Effector CD4-positive, alpha-beta T cell (primary cell): Measurements from ENCODE around the gene RAB19.
"Not testable (repeated sequence)": the region's sequence is repeated elsewhere in the genome, so short reads cannot be mapped to it uniquely, and the experiment has no call there.

Experiments used
- DNase-seq: peaks from one replicate; pipeline ENCODE4 v3.0.0-alpha.2; 2020

Gene RAB19

DNA sequence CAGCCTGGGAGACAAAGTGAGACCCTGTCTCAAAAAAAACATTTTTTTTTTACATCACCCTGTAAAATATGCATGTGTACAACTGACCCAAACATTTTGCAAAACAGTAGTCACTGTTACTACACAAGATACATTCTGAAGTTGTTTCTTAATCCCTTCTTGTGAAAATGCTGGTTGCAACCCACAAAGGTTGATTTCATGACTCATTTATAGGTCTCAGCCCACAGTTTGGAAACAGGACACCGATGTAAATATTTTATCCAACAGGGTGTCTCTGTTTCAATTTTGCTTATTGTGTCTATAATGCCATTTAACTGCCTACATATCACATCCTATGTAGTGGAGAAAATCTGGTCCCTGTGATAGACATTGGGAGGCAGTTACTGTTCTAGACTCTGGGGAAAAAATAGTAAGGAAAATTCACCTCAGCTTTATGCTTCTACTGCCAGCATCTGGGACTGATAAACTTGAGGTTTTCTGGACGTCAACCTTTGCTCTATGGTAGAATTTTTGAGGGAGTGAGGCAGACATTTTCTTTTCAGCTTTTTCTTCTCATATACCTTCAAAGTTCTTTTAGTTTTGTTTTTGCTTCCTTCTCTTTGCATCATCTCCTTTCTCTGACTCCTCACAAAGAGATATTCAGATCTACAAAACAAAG, 1.6 kb upstream of the RAB19 start:
- DNase-seq: no peak

DNA sequence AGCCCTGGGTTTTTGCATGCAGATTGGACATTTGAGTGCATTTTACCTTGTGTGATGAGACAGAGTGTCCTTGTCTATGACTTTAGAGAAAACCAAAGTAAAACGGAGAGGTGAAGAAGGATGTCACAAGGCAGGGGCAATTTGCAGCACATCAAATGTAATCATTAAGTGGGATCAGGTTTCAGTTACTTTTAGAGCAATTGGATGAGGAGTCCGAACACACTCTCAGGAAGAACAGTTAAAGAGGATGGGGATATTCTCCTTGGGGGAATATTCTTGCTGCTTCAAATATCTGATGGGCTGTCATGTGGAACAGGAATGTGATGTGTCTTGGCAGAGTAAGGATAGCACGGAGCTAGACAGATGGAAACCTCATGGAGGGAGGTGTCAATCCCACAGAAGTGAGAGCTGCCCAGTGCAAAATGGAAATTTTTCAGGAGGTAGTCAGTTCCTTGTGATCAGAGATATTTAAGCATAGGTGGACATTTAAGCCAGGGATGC, 757 bp downstream of the RAB19 start:
- DNase-seq: no peak

- DNase-seq: no peak
These were observed 11.5 kb downstream of the RAB19 start for GRCh38 chr7:140415361-140415760.

GRCh38 chr7:140415816-140416215, 12.0 kb downstream of the RAB19 start:
- DNase-seq: not testable (repeated sequence)

- DNase-seq: no peak
These were observed 12.7 kb downstream of the RAB19 start for GRCh38 chr7:140416560-140416959.

DNA sequence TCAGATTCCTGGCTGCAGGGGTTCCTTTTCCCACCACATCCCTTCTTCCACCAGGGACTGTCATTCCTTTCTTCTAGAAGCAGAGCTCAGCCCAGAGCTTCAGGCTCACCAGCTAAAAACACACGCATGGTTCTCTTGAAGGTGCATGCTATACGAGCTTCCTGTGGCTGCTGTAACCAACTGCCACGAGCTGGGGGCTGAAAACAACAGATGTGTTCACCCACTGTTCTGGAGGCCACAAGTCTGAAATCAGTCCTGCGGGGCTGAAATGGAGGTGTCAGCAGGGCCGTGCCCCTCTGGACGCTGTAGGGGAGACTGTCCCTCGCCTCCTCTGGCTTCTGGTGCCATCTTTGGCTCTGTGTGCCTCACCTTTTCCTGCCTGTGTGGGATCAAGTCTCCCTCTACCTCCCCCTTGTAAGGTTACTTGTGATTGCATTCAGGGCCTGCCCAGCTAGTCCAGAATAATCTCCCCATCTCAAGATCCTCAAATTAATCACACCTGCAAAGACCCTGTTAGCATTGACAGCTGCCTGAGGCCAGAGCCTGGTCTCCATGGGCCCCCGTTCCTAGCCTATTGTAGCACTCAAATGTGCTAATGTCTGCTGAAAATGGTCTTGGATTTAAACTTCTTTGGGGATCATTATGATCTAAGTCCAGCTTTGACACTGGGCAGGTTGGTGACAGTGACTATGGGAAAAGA, 13.7 kb downstream of the RAB19 start:
- DNase-seq: no peak

DNA sequence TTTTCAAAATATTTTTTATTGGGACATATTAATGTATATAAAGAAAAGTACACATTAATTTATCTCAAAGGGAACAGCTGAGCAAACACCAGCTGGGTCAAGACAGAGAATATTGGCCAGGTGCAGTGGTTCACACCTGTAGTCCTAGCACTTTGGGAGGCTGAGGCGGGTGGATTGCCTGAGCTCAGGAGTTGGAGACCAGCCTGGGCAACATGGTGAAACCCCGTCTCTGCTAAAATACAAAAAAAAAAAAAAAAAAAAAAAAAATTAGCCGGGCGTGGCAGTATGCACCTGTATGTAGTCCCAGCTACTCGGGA, 14.3 kb downstream of the RAB19 start:
- DNase-seq: not testable (repeated sequence)

DNA sequence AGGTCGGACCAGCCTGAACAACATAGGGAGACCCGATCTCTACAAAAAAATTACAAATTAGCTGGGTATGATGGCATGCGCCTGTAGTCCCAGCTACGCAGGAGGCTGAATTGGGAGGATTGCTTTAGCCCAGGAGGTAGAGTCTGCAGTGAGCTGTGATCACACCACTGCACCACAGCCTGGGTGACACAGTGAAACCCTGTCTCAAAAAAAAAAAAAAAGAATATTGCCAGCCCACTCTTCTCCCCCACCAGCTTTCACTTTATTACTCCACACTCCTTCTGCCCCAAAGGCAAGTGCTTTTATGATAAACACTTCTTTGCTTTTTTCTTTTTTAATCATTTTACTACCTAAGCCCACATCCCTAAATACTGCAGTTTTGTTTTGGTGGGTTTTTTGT, 14.8 kb downstream of the RAB19 start:
- no peak for DNase-seq

DNA sequence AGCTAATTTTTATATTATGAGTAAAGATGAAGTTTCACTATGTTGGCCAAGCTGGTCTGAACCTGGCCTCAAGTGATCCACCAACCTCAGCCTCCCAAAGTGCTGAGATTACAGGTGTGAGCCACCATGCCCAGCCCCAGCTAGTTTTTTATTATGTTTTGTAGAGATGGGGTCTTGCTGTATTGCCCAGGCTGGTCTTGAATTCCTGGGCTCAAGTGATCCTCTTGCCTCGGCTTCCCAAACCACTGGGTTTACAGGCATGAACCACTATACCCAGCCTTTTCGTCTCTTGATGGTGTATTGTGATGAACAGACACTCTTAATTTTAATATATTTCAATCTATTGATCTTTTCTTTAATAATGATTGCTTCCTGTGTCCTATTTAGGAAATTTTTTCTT, 17.7 kb downstream of the RAB19 start:
- no peak for DNase-seq

GRCh38 chr7:140423501-140423900, 19.6 kb downstream of the RAB19 start:
- DNase-seq: no peak

DNA sequence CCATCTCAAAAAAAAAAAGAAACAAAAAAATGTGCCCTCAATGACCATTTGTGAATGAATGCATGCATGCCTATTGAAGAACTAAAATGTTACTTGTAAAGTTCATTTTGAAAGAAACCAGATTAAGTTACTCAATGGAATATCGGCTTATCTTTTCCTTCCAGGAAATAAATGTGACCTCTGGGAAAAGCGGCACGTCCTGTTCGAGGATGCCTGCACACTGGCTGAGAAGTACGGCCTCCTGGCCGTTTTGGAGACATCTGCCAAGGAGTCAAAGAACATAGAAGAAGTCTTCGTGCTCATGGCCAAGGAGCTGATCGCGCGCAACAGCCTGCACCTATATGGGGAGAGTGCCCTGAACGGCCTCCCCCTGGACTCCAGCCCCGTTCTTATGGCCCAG, 21.9 kb downstream of the RAB19 start:
- DNase-seq: no peak

GRCh38 chr7:140426130-140426529, 22.3 kb downstream of the RAB19 start:
- DNase-seq: no peak

GRCh38 chr7:140433396-140433795, 29.5 kb downstream of the RAB19 start:
- DNase-seq: no peak

- no peak for DNase-seq
These were observed 31.5 kb downstream of the RAB19 start for GRCh38 chr7:140435252-140435895.

- no peak for DNase-seq
These were observed 35.5 kb downstream of the RAB19 start for GRCh38 chr7:140439359-140439758.

DNA sequence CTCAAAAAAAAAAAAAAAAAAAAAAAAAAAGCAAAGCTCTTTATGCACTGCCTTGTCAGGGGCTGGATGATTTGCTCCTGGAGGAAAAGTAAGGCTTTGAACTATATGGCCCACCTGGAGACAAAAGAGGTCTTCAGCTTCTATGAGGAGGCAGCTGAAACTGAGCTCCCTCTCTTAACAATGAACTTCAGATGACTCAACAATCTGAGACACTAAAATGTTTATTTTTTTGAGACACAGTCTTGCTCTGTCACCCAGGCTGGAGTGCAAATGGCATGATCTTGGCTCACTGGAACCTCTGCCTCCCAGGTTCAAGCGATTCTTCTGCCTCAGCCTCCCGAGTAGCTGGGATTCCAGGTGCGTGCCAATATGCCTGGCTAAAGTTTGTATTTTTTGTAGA, 36.7 kb downstream of the RAB19 start:
- DNase-seq: no peak

DNA sequence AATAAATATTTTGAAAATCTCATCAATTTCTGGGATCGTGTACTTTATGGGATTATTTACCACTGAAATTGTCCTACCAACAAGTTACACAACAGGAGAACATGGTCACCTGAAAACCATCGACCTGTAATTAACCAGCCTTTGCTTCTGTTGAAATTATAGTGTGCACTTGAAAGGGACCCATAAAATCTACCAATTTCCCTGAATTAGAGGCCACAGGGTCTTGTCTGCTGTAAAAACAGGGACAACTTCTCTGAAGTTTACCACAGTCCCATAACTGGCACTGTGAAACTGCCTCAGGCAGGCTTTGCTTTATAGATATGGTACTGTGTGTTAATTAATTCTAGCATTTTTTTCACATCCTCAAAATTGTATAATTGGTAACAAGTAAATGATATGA, 37.7 kb downstream of the RAB19 start:
- no peak for DNase-seq

DNA sequence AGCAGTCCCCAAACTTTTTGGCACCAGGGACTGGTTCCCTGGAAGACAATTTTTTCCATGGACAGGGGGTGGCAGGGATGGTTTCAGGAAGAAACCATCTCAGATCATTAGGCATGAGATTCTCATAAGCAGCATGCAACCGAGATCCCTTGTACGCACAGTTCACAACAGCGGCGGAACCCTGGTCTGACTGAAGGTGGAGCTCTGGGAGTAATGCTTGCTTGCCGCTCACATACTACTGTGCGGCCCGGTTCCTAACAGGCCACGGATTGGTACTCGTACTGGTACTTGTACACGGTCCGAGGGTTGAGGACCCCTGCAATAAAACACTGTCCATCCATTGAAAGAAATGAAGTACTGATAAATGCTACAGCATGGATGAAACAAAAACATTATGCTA, 42.6 kb downstream of the RAB19 start:
- no peak for DNase-seq

DNA sequence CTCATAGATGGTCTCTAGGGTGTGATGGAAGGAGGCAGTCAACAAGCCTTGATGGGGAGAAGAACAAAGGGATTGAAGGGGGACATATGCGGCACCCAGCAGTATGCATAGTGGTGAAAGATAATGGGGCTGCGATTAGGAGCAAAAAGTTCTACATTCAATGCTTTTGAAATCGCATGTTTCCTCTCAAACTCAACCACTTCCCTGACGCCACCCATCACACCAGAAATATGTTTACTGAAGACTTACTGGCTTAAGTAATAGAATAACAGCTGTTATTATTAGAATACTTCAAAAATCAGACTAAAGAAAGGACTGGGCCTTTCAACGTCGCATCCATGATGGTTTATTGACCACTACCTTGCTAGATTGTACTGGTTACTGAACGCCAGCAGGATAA, 44.0 kb downstream of the RAB19 start:
- DNase-seq: no peak

DNA sequence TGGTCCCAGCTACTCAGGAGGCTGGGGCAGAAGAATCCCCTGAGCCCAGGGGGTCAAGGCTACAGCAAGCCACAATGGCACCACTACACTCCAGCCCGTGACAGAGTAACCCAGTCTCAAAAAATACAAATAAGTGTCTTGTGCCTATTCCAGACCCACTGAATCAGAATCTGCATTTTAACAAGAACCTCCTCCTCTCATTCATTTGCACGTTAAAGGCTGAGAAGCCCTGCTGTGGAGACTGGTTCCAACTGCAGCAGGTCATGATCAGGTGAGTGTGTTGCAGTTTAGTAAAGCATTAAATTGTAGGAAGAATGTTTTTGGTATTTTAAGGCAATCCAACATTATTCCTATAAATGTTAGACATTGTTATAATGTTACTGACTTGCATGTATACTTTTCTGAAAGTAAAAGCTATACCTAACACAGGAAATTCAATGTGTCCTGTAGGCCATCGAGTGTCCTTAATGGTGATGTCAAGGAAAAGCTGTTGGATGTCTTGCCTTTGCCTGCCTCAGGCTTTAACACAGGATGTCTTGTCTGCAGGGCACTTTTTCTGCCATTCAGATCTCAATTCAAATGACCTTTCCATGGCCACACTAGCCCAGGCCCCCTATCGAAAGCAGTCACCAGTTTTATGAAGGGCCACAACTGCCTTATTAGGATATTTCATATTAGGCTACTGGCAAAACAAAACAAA, 45.1 kb downstream of the RAB19 start:
- DNase-seq: no peak

DNA sequence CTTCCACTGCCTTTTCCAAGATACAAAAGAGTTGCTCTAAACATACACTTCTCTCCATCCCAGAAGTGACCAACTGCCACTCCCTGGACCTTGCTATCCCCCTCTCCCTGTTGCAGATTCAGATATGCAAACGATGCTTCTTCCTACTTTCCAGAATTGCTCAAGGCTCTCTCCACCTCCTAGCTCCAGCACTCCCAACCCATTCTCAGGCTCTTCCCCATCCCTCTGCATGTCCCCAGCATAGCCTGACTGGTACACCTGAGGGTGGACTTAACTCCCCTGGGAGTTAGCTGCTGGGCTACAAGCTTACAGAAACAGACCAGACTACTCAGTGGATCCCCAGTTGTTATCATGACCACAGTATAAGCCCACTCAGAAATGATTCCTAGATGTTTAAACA, 47.9 kb downstream of the RAB19 start:
- no peak for DNase-seq

DNA sequence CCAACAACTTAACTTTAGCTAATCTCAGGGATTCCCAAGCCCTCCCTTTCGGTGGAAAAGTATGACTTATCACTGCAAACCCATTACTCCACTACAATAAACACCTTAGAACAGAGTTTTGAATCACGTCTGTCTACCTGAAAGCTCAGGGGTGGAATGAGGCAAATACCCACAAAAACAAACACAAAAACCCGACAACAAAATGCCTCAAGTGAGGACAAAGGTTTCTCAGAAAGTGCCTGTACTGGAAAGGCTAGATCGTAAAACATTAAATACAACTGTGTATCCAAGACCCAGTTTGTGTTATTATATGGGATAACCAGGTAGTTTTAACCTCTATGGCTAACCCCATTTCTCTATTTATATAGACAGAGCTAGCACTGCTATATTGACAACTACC, 49.4 kb downstream of the RAB19 start:
- DNase-seq: no peak

- DNase-seq: not testable (repeated sequence)
These were observed 50.2 kb downstream of the RAB19 start for GRCh38 chr7:140453785-140454656.
